Karpas-422 (cell line): Measurements from ENCODE around the gene CSNK1G1. TPM values are rescaled to one million over a fixed set of nuclear protein-coding genes. Genes with fewer than 3 reads are reported as not detected.
"Not testable (repeated sequence)": the region's sequence is repeated elsewhere in the genome, so short reads cannot be mapped to it uniquely, and the experiment has no call there.

Source experiments
- DNase-seq: peaks from one replicate; pipeline ENCODE4 v3.0.0-alpha.2; 2015
- H2AFZ ChIP-seq: fragments of 200-600 bp; sonication (generic); 2 replicates; pipeline ENCODE4 v1.6.1; 2014; ENCODE audit warnings: antibody characterized with exemption, low read length, mixed read lengths
- H3K27ac ChIP-seq: fragments of 200-600 bp; sonication (generic); 2 replicates; pipeline ENCODE4 v1.5.1; 2014; ENCODE audit warnings: mild to moderate bottlenecking, low read length, moderate library complexity
- H3K27me3 ChIP-seq: fragments of 200-600 bp; sonication (generic); 2 replicates; pipeline ENCODE4 v1.6.1; 2014; ENCODE audit warnings: low read length, mixed read lengths
- H3K36me3 ChIP-seq: fragments of 200-600 bp; sonication (generic); 2 replicates; pipeline ENCODE4 v1.6.1; 2014; ENCODE audit warnings: low read length, mixed read lengths; ENCODE audit not compliant: insufficient read depth
- H3K4me1 ChIP-seq: fragments of 200-600 bp; sonication (generic); 2 replicates; pipeline ENCODE4 v1.6.1; 2014; ENCODE audit warnings: mild to moderate bottlenecking, low read length, mixed read lengths
- H3K4me2 ChIP-seq: fragments of 200-600 bp; sonication (generic); 2 replicates; pipeline ENCODE4 v1.6.1; 2014; ENCODE audit warnings: low read length, low read depth, mild to moderate bottlenecking; ENCODE audit not compliant: poor library complexity, severe bottlenecking
- H3K4me3 ChIP-seq: fragments of 200-600 bp; sonication (generic); 2 replicates; pipeline ENCODE4 v1.5.1; 2014; ENCODE audit warnings: mild to moderate bottlenecking, antibody characterized with exemption, low read length, mixed read lengths
- H3K79me2 ChIP-seq: fragments of 200-600 bp; sonication (generic); 2 replicates; pipeline ENCODE4 v1.6.1; 2014; ENCODE audit warnings: mild to moderate bottlenecking, low read length, mixed read lengths
- H3K9ac ChIP-seq: fragments of 200-600 bp; sonication (generic); 2 replicates; pipeline ENCODE4 v1.6.0; 2014; ENCODE audit warnings: low read length
- H3K9me2 ChIP-seq: fragments of 200-600 bp; sonication (generic), shearing (Covaris generic); replicated peaks from 2 replicates; pipeline ENCODE4 v1.6.0; 2014; ENCODE audit warnings: mild to moderate bottlenecking, low read length, moderate library complexity; ENCODE audit not compliant: insufficient read depth
- H3K9me3 ChIP-seq: fragments of 300-700, 200-600 bp; sonication (generic); 2 replicates; pipeline ENCODE4 v1.6.1; 2014; ENCODE audit warnings: low read length, mixed read lengths
- H4K20me1 ChIP-seq: fragments of 200-600 bp; sonication (generic); 2 replicates; pipeline ENCODE4 v1.6.1; 2014; ENCODE audit warnings: mild to moderate bottlenecking, antibody characterized with exemption, low read length, low read depth; ENCODE audit not compliant: insufficient read depth
- total RNA-seq: library from RNA; depleted of rRNA; stranded (reverse); fragments of >200 nt; shearing (Covaris generic); gene quantifications from 2 replicates; pipeline ENCODE4 v1.2.3, GENCODE V29; 2014; ENCODE audit warnings: low replicate concordance

The CSNK1G1 gene
- total RNA-seq, 1 experiment from 2014 or later = 37.1 TPM

DNA sequence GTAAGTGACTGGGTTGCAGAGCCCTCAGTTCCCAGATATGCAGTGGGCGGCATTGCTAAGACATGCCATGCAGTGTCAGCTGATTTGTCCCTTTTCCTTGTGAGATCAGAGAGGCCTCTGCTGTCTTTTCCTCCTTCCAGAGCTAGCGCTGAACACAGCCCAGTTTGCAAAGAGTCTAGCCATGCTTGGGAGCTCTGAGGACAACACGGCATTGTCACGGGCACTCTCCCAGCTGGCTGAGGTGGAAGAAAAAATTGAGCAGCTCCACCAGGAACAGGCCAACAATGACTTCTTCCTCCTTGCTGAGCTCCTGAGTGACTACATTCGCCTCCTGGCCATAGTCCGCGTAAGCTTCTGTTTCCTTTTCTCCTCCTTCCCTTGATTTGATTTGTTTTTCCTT lies 224.4 kb downstream of the CSNK1G1 start:
- Histone ChIP-seq H3K9ac (no peak overlapping the region), H2AFZ (no peak overlapping the region), H3K4me3 (no peak overlapping the region), H4K20me1 (0 out of 2 replicates have a peak, but pooled peaks cover 5% of the 10 kb centered on the region), H3K27me3 (no peaks in the 10 kb centered on the region), H3K4me2 (no peak overlapping the region), H3K9me3 (no peaks in the 10 kb centered on the region), H3K36me3 (peaks cover 56% of the 10 kb centered on the region), H3K9me2 (no peaks in the 10 kb centered on the region), H3K27ac (no peak overlapping the region), H3K4me1 (peaks cover under 1% of the 10 kb centered on the region; the same call in 1 of the 2 replicates), H3K79me2 (no peaks in the 10 kb centered on the region; the same call in 1 of the 2 replicates)
- DNase-seq = no peak

DNA sequence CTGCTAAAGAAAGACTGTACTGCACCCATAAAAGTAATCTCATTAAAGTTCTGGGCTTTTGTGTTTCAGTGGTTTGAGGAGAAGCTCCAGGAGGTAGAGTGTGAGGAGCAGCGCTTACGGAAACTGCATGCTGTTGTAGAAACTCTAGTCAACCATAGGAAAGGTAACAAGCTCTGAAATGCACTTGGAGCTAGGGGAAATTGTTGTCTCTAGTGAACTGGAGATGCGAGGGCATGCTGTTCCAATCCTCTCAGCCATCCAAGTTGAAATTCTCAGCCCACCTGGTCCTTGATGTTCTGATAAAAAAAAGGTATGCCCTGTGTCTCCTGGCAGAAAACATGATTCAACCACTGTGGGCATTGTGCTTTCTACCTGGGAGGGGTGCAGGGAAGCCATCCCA lies 225.8 kb downstream of the CSNK1G1 start:
- Histone ChIP-seq H3K4me2 (no peak overlapping the region), H3K9me3 (no peaks in the 10 kb centered on the region), H4K20me1 (0 out of 2 replicates have a peak, but pooled peaks cover 5% of the 10 kb centered on the region), H3K27me3 (no peaks in the 10 kb centered on the region), H2AFZ (no peak overlapping the region), H3K9ac (no peak overlapping the region), H3K36me3 (peaks cover 48% of the 10 kb centered on the region), H3K4me3 (no peak overlapping the region), H3K27ac (no peak overlapping the region), H3K79me2 (no peaks in the 10 kb centered on the region; the same call in 1 of the 2 replicates), H3K4me1 (no peaks in the 10 kb centered on the region), H3K9me2 (no peaks in the 10 kb centered on the region)
- no peak for DNase-seq

DNA sequence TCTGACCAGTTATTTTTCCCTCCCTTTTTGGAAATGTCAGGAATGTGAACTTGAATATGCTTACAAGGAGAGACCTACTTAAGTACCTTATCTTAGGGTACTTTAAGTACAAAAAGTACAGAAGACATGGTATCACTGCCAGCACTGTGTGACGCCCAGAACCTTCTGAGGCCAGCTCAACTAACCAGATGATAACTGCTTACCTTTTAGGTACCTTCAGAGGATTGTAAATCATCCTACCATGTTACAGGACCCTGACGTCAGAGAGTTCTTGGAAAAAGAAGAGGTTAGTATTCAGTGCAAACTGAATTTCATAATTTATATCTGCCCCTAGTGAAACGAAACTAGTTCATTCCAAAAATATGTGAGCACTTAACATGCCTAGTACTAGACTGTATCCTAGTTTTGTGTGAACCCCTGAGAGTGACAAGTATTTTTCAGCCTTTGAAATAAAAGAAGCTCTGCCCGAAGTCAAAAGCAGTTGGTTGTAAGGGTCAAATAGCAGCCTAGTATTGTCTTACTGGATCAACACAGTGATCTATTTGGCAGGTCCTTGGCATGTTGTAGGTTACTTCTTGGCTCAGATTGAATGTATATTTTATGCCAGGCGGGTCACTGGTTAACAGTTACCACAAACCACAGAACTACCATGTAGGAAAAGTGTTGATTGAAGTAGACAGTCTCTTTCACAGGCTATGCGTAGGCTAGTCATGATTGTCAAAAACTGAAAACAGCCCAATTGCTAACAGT lies 228.3 kb downstream of the CSNK1G1 start:
- H3K4me1 ChIP-seq = no peaks in the 10 kb centered on the region
- H2AFZ ChIP-seq = no peak overlapping the region
- H3K79me2 ChIP-seq = peaks cover 4% of the 10 kb centered on the region
- no peaks in the 10 kb centered on the region for H3K27me3 ChIP-seq
- no peak overlapping the region for H3K4me2 ChIP-seq
- H4K20me1 ChIP-seq = no peaks in the 10 kb centered on the region
- peaks cover 50% of the 10 kb centered on the region for H3K36me3 ChIP-seq
- H3K27ac ChIP-seq = no peak overlapping the region
- H3K9me3 ChIP-seq = no peaks in the 10 kb centered on the region
- H3K4me3 ChIP-seq = no peak overlapping the region
- DNase-seq = no peak
- no peaks in the 10 kb centered on the region for H3K9me2 ChIP-seq
- H3K9ac ChIP-seq = no peak overlapping the region

DNA sequence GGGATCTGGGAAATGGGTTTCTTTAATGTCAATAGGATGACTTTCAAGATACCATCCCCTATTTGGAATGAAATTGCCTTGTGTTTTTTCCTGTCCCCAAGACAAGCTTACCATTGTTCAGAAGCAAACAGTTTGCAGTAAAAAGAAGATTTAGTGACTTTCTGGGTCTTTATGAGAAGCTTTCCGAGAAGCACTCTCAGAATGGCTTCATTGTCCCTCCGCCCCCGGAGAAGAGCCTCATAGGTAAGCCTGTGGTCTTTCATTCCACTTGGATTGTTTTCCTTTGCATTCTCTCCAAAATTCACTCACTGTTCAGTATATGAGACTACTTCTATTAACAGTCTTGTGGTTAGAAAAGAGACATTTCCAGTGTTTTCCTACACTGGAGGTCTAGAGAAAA lies 230.0 kb downstream of the CSNK1G1 start:
- Histone ChIP-seq H3K9me2 (no peaks in the 10 kb centered on the region), H3K4me3 (no peak overlapping the region), H3K4me2 (no peak overlapping the region), H3K27me3 (no peaks in the 10 kb centered on the region), H3K27ac (no peak overlapping the region), H4K20me1 (no peaks in the 10 kb centered on the region), H3K79me2 (peaks cover 16% of the 10 kb centered on the region), H2AFZ (no peak overlapping the region), H3K4me1 (0 out of 2 replicates have a peak, but pooled peaks cover 3% of the 10 kb centered on the region), H3K9me3 (no peaks in the 10 kb centered on the region), H3K9ac (no peak overlapping the region), H3K36me3 (peaks cover 41% of the 10 kb centered on the region)
- no peak for DNase-seq

DNA sequence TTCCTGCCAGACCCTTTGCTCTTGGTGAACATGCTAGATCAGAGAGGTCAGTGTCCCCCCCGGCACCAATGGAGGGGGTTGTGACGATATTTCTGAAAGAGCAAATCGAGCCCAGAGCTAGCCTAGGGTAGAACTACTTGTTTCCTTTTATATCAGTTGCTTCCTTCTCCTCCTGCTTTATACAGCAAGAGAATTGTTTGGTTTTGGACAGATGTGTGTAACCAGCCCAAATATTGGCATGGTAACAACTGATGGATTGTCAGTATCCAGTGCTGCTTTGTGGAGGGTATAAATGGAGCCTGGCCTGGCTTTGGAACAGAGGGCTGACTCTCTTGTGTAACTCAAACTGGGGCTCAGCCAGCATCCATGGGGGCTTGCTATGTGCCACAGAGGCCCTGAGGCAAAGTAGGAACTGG lies 233.0 kb downstream of the CSNK1G1 start:
- Histone ChIP-seq H3K9me3 (no peaks in the 10 kb centered on the region), H3K4me1 (0 out of 2 replicates have a peak, but pooled peaks cover 3% of the 10 kb centered on the region), H4K20me1 (no peaks in the 10 kb centered on the region), H3K4me3 (no peak overlapping the region), H3K79me2 (peaks cover 18% of the 10 kb centered on the region), H3K36me3 (peaks cover 41% of the 10 kb centered on the region), H3K9me2 (no peaks in the 10 kb centered on the region), H3K27me3 (no peaks in the 10 kb centered on the region), H3K9ac (no peak overlapping the region), H2AFZ (no peak overlapping the region), H3K4me2 (no peak overlapping the region), H3K27ac (no peak overlapping the region)
- no peak for DNase-seq

DNA sequence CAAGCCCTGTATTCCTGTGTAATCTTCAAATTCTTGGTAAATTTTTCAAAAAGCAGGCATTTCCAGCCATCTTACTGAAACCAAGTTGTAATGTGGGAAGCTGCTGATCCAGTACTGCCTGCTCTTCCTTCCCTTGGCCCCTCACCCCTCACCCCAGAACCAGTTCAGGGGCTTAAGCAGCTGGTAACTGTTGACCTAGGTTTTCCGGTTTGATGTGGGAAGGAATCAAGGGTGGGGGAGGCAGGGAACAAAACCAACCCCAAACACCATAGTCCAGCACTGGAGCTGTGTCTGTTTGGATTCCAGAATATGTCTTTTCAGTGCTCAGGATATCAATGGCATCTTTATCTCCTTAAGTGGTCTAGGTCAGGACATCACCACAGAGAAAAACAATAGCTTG lies 233.5 kb downstream of the CSNK1G1 start:
- no peak overlapping the region for H3K4me2 ChIP-seq
- no peaks in the 10 kb centered on the region for H3K9me3 ChIP-seq
- peaks cover 40% of the 10 kb centered on the region for H3K36me3 ChIP-seq
- H4K20me1 ChIP-seq = no peaks in the 10 kb centered on the region
- H3K9me2 ChIP-seq = no peaks in the 10 kb centered on the region
- no peak overlapping the region for H3K4me3 ChIP-seq
- H3K79me2 ChIP-seq = peaks cover 18% of the 10 kb centered on the region
- DNase-seq = no peak
- H3K4me1 ChIP-seq = 0 out of 2 replicates have a peak, but pooled peaks cover 3% of the 10 kb centered on the region
- no peak overlapping the region for H2AFZ ChIP-seq
- no peak overlapping the region for H3K9ac ChIP-seq
- no peak overlapping the region for H3K27ac ChIP-seq
- H3K27me3 ChIP-seq = no peaks in the 10 kb centered on the region

DNA sequence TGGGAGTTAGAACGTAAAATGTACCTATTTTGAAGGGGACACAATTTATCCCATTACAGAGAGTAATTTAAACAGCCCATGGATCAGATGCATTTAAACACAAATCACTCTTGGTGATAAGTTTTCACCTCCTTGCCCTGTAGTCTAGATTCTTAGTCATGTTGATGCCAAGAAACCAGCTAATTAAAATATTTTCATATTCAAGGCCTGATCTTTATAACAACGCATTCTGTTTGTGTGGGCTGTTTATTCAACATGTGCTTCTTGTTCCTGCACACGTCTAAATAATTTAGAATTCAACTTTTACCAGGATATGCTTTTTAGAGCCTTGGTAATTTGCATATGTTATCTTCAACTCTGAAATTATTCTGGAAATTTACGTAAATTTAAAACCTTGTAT lies 234.4 kb downstream of the CSNK1G1 start:
- Histone ChIP-seq H3K27me3 (no peaks in the 10 kb centered on the region), H3K4me1 (0 out of 2 replicates have a peak, but pooled peaks cover 3% of the 10 kb centered on the region), H3K36me3 (peaks cover 36% of the 10 kb centered on the region), H3K9me2 (no peaks in the 10 kb centered on the region), H2AFZ (no peak overlapping the region), H3K9ac (no peak overlapping the region), H3K9me3 (no peaks in the 10 kb centered on the region), H3K4me3 (no peak overlapping the region), H3K4me2 (no peak overlapping the region), H3K79me2 (peaks cover 21% of the 10 kb centered on the region), H3K27ac (no peak overlapping the region), H4K20me1 (no peaks in the 10 kb centered on the region)
- DNase-seq = no peak

DNA sequence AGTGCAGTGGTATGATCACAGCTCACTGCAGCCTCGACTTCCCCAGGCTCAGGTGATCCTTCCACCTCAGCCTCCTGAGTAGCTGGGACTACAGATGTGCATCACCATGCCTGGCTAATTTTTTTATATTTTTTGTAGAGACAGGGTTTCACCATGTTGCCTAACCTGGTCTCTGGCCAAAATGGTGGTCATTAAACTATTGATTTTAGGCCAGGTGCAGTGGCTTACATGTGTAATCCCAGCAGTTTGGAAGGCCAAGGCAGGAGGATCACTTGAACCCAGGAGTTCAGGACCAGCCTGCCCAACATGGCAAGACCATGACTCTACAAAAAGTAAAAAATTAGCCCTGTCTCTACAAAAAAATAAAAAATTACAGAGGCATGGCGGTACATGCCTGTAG lies 235.7 kb downstream of the CSNK1G1 start:
- H3K4me3 ChIP-seq, H3K9ac ChIP-seq, H3K27me3 ChIP-seq, H3K9me2 ChIP-seq, H3K4me1 ChIP-seq, H2AFZ ChIP-seq, H3K4me2 ChIP-seq, H4K20me1 ChIP-seq, DNase-seq, H3K27ac ChIP-seq, H3K9me3 ChIP-seq: not testable (repeated sequence)
- H3K36me3 ChIP-seq = peaks cover 48% of the 10 kb centered on the region
- peaks cover 28% of the 10 kb centered on the region for H3K79me2 ChIP-seq
